HG02571 (cell line): Measurements from ENCODE around the gene BAZ2B.
A peak's percentile ranks its signal among the peaks of the same experiment; 100 is the strongest.

Experiments
- ATAC-seq: cut with Tn5 transposase; IDR thresholded peaks from one replicate; pipeline ENCODE4 v1.9.1; 2021; ENCODE audit warnings: mild to moderate bottlenecking, moderate library complexity; ENCODE audit not compliant: unreplicated experiment

The BAZ2B gene

GRCh38 chr2:159351977-159352376, 264.4 kb downstream of the BAZ2B start:
- no peak for ATAC-seq

GRCh38 chr2:159349674-159350299, 266.6 kb downstream of the BAZ2B start:
- ATAC-seq = no peak

- no peak for ATAC-seq
These were observed 289.6 kb downstream of the BAZ2B start for GRCh38 chr2:159326569-159327255.

GRCh38 chr2:159322419-159322818, 293.9 kb downstream of the BAZ2B start:
- no peak for ATAC-seq

- ATAC-seq = no peak
These were observed 298.8 kb downstream of the BAZ2B start for GRCh38 chr2:159317392-159318088.

- ATAC-seq = no peak
These were observed 308.4 kb downstream of the BAZ2B start for GRCh38 chr2:159307942-159308341.

- no peak for ATAC-seq
These were observed 315.8 kb downstream of the BAZ2B start for GRCh38 chr2:159300586-159300985.

- ATAC-seq = no peak
These were observed 317.4 kb downstream of the BAZ2B start for GRCh38 chr2:159298967-159299366.

GRCh38 chr2:159297042-159297707, 319.2 kb downstream of the BAZ2B start:
- ATAC-seq = no peak

GRCh38 chr2:159292157-159292556, 324.2 kb downstream of the BAZ2B start:
- no peak for ATAC-seq

GRCh38 chr2:159290289-159290907, 325.9 kb downstream of the BAZ2B start:
- ATAC-seq = no peak

GRCh38 chr2:159287733-159288132, 328.6 kb downstream of the BAZ2B start:
- ATAC-seq = no peak

GRCh38 chr2:159286709-159287441, 329.5 kb downstream of the BAZ2B start:
- ATAC-seq = peak; percentile 91

GRCh38 chr2:159285929-159286708, 330.2 kb downstream of the BAZ2B start, which contains the start of gene WDSUB1:
Gene WDSUB1, minus strand, starts transcription at chr2:159286703. Its CDS starts 3,634 bp downstream, at chr2:159283069.
- peak; percentile 15 for ATAC-seq

- no peak for ATAC-seq
These were observed 330.9 kb downstream of the BAZ2B start for GRCh38 chr2:159285433-159285832.

- no peak for ATAC-seq
These were observed 332.8 kb downstream of the BAZ2B start for GRCh38 chr2:159283529-159283928.

- ATAC-seq = no peak
These were observed 335.3 kb downstream of the BAZ2B start for GRCh38 chr2:159281002-159281401.

- ATAC-seq = no peak
These were observed 336.6 kb downstream of the BAZ2B start for GRCh38 chr2:159279700-159280099.

GRCh38 chr2:159275111-159275510, 341.2 kb downstream of the BAZ2B start:
- no peak for ATAC-seq
